NCI-H2196 treated with DMSO at 0.1 percent for 48 hours (cell line): ENCODE measurements around the gene ATP13A3.

ENCODE experiments used
- DNase-seq: peaks from one replicate; lab custom pipeline; 2025; ENCODE audit not compliant: unreplicated experiment; lab: John Stamatoyannopoulos, UW

ATP13A3 gene

DNA sequence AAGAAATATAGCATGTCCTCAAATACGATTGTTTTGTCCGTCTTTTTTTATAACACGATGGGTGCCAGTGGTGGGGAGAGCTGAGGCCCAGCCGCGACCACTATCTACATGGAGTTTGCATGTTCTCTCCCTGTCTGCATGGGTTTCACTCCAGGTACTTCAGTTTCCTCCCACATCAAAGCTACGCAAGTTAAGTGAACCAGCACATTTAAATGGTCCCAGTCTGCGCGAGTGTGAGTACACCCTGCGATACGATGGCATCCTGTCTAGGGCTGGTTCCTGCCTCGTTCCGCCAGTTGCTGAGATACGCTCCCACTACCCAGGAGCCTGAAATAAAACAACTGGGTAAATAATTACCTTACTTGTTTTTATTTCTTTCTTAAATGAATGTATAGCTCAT is 40.6 kb downstream of the ATP13A3 start:
- no peak for DNase-seq

DNA sequence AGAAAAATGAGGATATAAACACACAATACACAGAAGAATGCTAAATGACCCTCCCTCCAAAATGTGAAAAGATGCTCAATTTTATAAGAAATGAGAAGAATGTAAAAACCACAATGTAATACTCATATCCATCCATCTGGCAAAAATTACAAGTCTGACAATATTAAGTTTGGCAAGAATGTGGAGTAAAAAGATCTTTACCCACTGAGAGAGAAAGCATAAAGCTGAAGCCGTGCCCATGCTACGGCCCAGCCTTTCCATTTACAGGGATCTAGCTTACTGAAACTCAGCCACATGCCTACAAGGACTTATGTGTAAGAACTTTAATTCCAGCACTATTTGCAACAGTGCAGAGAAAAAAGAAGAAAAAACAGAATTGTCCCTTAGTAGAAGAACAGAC is 42.9 kb downstream of the ATP13A3 start:
- no peak for DNase-seq

DNA sequence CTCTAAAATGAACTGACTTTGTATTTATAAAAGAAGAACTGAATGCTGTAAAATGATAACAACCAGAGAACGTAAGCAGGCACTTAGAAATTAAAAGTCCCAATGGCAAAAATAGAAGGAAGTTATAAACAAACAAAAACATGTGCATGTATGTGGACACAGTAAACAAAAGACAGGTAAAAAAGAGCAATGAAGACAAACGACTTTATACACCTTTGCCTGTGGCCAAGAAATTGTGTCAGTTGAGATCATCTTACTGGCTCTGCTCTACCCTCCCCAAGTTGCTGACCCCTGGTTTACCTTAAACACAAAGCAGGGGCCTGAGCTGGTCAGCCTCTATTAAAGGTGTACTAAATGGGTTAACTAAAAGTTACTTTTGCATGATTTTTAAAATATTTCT is 46.0 kb downstream of the ATP13A3 start:
- DNase-seq: peak; percentile 35

GRCh38 chr3:194439881-194440550 is 46.8 kb downstream of the ATP13A3 start:
- peak; percentile 81 for DNase-seq

DNA sequence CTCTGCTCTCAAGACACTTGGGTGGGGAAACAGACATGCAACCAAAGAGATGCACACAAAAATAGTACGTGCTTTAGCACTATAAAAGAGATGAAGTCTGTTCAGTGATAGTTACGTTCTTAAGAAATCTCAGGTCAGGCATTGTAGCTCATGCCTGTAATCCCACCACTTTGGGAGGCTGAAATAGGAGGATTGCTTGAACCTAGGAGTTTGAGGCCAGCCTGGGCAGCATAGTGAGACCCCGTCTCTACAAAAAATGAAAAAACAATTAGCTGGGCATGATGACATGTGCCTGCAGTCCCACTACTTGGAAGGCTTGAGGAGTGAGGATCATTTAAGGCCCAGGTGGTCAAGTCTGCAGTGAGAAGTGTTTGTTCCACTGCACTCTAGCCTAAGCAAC is 52.3 kb downstream of the ATP13A3 start:
- DNase-seq: no peak

- peak; percentile 20 for DNase-seq
Measured at GRCh38 chr3:194431554-194431953, 55.2 kb downstream of the ATP13A3 start.

DNA sequence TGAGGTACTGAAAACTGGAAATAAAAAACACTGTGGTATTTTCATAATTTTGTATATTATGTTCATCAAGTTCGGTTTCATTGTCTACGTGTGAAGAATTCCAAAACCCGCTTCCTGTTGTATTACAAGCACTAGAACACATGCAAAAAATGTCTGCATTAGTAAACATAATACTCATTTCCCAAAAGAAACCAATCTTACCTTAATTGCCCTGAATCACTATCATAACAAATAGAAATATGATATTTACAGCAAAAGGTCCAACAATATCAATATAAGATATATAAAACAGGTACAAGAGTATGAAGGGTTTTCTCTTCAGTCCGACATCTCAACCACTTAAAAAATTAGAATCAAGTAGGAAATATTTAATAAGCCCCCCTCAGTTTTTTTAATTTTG is 61.4 kb downstream of the ATP13A3 start:
- no peak for DNase-seq

GRCh38 chr3:194424953-194425352 is 61.8 kb downstream of the ATP13A3 start:
- DNase-seq: no peak

- no peak for DNase-seq
Measured at GRCh38 chr3:194424373-194424772, 62.4 kb downstream of the ATP13A3 start.

DNA sequence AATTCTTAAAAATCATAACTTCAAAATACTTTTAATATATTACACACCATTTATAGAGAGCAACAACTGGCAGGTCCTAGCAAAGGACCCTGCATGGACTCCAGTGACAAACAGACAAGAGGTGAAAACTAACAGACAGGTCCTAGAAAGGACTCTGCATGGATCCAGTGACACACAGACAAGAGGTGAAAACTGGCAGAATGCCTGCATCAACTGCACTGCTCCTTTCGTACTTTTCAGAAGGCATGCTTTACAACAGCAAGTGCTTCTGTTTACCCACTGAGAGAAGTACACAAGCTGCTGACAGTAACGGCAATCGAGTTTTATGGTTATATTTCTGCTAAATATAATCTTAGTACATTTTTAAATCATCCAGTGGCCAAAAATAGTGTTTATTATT is 63.5 kb downstream of the ATP13A3 start:
- DNase-seq: peak; percentile 62

- DNase-seq: no peak
Measured at GRCh38 chr3:194422188-194422587, 64.6 kb downstream of the ATP13A3 start.

DNA sequence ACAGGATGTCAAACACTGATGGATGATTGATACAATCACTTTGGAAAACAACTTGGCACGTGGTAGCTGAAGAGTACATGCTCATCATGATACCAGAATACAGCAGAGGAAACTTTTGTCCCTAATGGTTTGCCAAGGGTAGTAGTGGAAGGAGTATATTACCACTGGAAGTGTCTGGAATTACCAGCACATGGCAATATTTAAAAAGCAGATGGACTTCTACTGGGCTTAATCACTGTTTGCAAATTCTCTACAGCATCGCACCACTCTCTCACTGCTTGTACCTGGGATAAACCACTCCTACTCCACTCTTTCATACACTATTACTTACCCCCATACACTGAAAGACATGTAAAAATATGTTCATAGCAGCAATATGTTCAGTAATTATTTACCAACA is 68.1 kb downstream of the ATP13A3 start:
- DNase-seq: no peak

DNA sequence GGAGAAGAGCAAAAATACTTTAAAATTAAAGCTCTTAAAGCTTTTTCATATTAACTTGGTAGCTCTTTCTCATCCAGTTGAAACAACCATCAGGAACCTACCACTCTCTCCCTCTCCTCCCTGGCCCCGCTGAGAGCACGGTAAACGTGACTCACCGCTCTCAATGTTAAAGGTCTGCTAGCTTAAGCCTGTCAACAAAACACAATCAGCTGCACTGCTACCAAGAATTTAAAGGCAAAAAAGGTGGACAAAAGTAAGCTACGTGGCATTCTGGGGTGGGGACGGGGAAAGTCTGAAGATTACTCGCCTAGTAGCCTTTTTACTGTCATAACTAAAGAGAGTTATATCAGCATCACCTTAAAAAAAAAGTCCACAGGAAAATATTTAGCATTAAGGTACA is 79.4 kb downstream of the ATP13A3 start:
- DNase-seq: no peak

DNA sequence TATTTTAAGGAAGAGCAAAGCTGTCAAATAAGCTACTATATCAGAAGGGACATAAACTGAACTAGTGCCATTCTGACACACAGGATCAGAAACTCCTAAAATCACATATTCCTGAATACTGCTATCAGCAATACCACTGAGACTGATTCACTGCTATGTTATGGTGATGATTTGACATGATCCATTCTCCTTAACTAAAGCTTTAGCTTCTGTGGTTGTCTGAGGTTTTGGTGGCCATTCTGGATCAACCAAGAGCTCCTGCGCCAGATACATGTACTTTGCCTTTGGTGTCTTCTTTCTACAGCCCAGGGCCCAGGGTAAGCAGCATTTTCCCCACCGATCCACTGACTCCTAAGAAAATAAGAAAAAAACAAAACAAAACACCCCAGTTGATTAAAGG is 81.0 kb downstream of the ATP13A3 start:
- DNase-seq: no peak

DNA sequence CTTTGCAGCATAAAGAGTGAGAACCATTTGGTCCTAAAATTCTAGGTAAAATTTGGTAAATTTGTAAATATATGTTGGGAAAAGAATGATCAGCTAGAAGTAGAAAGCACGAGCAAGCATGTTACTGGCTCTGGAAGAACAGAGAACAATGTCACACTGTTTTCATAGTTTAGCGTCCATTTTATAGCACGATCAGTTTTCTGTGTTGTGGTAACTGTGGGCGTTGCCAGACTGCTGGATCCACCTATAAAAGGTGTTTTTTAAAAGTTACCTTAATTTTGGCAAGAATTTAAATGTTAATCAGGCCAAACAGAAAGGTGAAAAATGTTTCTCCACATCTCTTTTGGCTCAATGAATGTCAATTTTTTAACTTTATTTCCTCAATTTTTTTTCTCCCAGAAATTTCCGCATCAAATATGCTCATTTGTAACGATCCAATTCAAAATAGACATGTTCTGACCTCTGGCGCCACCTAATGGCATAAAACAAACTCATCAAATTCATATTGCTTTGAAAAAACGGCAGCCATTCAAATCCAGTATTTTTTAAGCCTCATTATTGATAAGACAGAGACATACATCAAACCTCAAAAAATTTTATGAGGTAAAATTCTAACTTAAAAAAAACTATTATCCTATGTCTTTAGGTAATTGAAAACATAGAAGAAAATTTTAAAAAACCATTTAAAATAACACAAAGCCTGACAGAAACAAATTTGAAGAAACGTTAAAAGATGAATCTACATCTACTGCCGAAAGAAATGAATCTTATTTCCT is 82.2 kb downstream of the ATP13A3 start:
- peak; percentile 69 for DNase-seq

- DNase-seq: no peak
Measured at GRCh38 chr3:194401868-194402329, 84.9 kb downstream of the ATP13A3 start.

- no peak for DNase-seq
Measured at GRCh38 chr3:194401346-194401745, 85.5 kb downstream of the ATP13A3 start.

GRCh38 chr3:194399874-194400411 is 86.9 kb downstream of the ATP13A3 start:
- no peak for DNase-seq

- no peak for DNase-seq
Measured at GRCh38 chr3:194399166-194399565, 87.6 kb downstream of the ATP13A3 start, which contains the start of gene GP5. Gene GP5 (minus strand): TSS chr3:194399266. CDS start chr3:194398282, 984 bp downstream.

DNA sequence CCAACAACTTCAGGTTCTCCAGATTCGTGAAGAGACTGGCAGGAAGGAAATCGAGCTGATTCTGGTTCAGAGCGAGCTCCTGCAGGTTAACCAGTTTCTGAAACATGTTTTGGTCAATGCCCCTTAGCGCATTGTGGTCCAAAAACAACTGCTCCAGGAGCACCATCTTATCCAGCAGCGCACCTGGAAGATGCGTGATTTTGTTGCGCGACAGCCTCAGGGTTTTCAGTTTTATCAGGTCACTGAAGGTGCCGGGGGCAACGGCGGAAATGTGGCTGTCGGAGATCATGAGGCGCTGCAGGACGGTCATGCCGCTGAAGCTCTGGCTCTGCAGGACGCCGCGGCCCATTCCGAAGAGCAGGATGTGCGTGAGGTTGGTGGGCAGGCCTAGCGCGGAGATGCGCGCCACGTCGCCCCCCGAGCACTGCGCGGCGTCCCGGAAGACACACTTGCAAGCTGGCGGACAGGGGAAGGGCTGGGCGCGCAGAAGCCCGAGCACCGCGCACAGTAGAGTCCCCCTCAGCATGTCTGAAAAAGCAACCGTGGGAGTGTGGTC is 89.0 kb downstream of the ATP13A3 start:
- no peak for DNase-seq

GRCh38 chr3:194396859-194397756 is 89.7 kb downstream of the ATP13A3 start:
- no peak for DNase-seq
